Thyroid gland (tissue), 4 donors: ENCODE results near the gene PRSS27. TPM values are rescaled to one million over a fixed set of nuclear protein-coding genes. Genes with fewer than 3 reads are reported as not detected.

ENCODE experiments used
- DNase-seq, 2 donors: peaks; one replicate each; pipeline ENCODE4 v3.0.0-alpha.2; 2019
- H3K27ac ChIP-seq, 3 donors: fragments of 200-600 bp; sonication (generic); 1 replicate in 2 of 3; 2 replicates in 1 of 3; pipeline ENCODE4 v1.5.1; 2016 to 2019; ENCODE audit warnings: mild to moderate bottlenecking in 1 of 3, moderate library complexity in 1 of 3
- H3K27me3 ChIP-seq: fragments of 200-600 bp; sonication (generic); one replicate; pipeline ENCODE4 v1.5.1; 2019
- H3K36me3 ChIP-seq, 2 donors: fragments of 200-600 bp; sonication (generic); one replicate each; pipeline ENCODE4 v1.5.1; 2016 to 2019
- H3K4me1 ChIP-seq, 2 donors: fragments of 200-600 bp; sonication (generic); one replicate each; pipeline ENCODE4 v1.5.1; 2017 to 2019
- H3K4me3 ChIP-seq, 3 donors: fragments of 200-600 bp; sonication (generic); replicated peaks in 1 of 3; 1 replicate in 2 of 3; 2 replicates in 1 of 3; pipeline ENCODE4 v1.5.1; 2016; ENCODE audit warnings: mild to moderate bottlenecking in 1 of 3
- H3K9me3 ChIP-seq: fragments of 200-600 bp; sonication (generic); one replicate; pipeline ENCODE4 v1.5.1; 2017
- CTCF ChIP-seq, 6 experiments: fragments of 200-600 bp in 3 of 6; fragments of 450-650 bp in 3 of 6; sonication (generic) in 3 of 6; IDR thresholded peaks; one replicate each; pipeline ENCODE4 v1.5.1; 2016 to 2019; ENCODE audit warnings: antibody characterized with exemption in 6 of 6, mild to moderate bottlenecking in 2 of 6, inconsistent platforms in 1 of 6, moderate library complexity in 1 of 6
- POLR2A ChIP-seq, 2 donors: fragments of 450-650 bp; IDR thresholded peaks; one replicate each; pipeline ENCODE4 v1.6.1; 2017; ENCODE audit warnings: antibody characterized with exemption in 2 of 2, mild to moderate bottlenecking in 2 of 2, moderate library complexity in 1 of 2
- WGBS, 2 donors: methylation state at CpG; one replicate each; pipeline ENCODE4 v1.1.5; 2017; 5-methylcytosine and 5-hydroxymethylcytosine counted together
- intact Hi-C: fragments of 100-400 bp; cut with DNase I; formaldehyde crosslinking; loops from one replicate; pipeline ENCODE4 v1.15.1; 2023
- total RNA-seq, 4 donors: library from RNA; depleted of rRNA; stranded (reverse); fragments of >200 nt; gene quantifications; one replicate each; pipeline ENCODE4 v1.2.3, GENCODE V29; 2016

Gene PRSS27
- total RNA-seq, 4 donors from 2014 or later: 1.1 to 1.5 (median 1.1) TPM; not detected in 1

GRCh38 chr16:2739625-2740430 lies 19.8 kb upstream of the PRSS27 start:
- TF ChIP-seq CTCF (IDR thresholded peaks at IDR 0.05) (no peak), POLR2A (IDR thresholded peaks at IDR 0.05) (no peak)
- H3K9me3 ChIP-seq: no peaks in the 10 kb centered on the region
- intact Hi-C loops: no loop called here
- H3K4me1 ChIP-seq: no peaks in the 10 kb centered on the region
- H3K27me3 ChIP-seq: no peaks in the 10 kb centered on the region
- no peak overlapping the region for H3K27ac ChIP-seq
- WGBS, 2 donors: 47 to 58% methylated on average over 6 to 8 of the region's 8 CpGs
- no peak overlapping the region for H3K4me3 ChIP-seq
- no peak for DNase-seq
- no peaks in the 10 kb centered on the region for H3K36me3 ChIP-seq

- intact Hi-C loops: no loop called here
- 60% methylated on average over 1 of the region's 5 CpGs; no CpG with 5 or more reads in 1 of the 2 donors for WGBS, 2 donors
- Histone ChIP-seq H3K4me1 (no peaks in the 10 kb centered on the region), H3K9me3 (no peaks in the 10 kb centered on the region), H3K4me3 (no peak overlapping the region), H3K27ac (no peak overlapping the region), H3K36me3 (no peaks in the 10 kb centered on the region), H3K27me3 (no peaks in the 10 kb centered on the region)
- no peak for TF ChIP-seq POLR2A (IDR thresholded peaks at IDR 0.05)
- TF ChIP-seq CTCF (IDR thresholded peaks at IDR 0.05): no peak
- no peak for DNase-seq
Observed at GRCh38 chr16:2738615-2739014, 18.6 kb upstream of the PRSS27 start.

GRCh38 chr16:2737895-2738418 lies 17.9 kb upstream of the PRSS27 start:
- Histone ChIP-seq H3K36me3 (no peaks in the 10 kb centered on the region), H3K27ac (no peak overlapping the region), H3K4me1 (no peaks in the 10 kb centered on the region), H3K27me3 (no peaks in the 10 kb centered on the region), H3K4me3 (no peak overlapping the region), H3K9me3 (no peaks in the 10 kb centered on the region)
- WGBS, 2 donors: 65 to 69% methylated on average over 5 to 7 of the region's 7 CpGs
- TF ChIP-seq POLR2A (IDR thresholded peaks at IDR 0.05) (no peak), CTCF (IDR thresholded peaks at IDR 0.05) (no peak)
- intact Hi-C loops: no loop called here
- no peak for DNase-seq

- no peak overlapping the region for H3K4me3 ChIP-seq
- TF ChIP-seq CTCF (IDR thresholded peaks at IDR 0.05) (no peak), POLR2A (IDR thresholded peaks at IDR 0.05) (no peak)
- H3K36me3 ChIP-seq: no peaks in the 10 kb centered on the region
- no peak for DNase-seq
- WGBS, 2 donors: 76 to 94% methylated on average over 4 to 5 of the region's 5 CpGs
- H3K27ac ChIP-seq: no peak overlapping the region
- peaks cover 0 to 2% of the 10 kb centered on the region in 2 donors for H3K4me1 ChIP-seq
- no peaks in the 10 kb centered on the region for H3K9me3 ChIP-seq
- H3K27me3 ChIP-seq: no peaks in the 10 kb centered on the region
- intact Hi-C loops: no loop called here
Observed at GRCh38 chr16:2737238-2737605, 17.2 kb upstream of the PRSS27 start.
